ENCODE results near the gene UTRN. TPM values are rescaled to one million over a fixed set of nuclear protein-coding genes. Genes with fewer than 3 reads are reported as not detected.
A peak's percentile ranks its signal among the peaks of the same experiment; 100 is the strongest.

The UTRN gene
- total RNA-seq, 1 donor: 132 TPM

DNA sequence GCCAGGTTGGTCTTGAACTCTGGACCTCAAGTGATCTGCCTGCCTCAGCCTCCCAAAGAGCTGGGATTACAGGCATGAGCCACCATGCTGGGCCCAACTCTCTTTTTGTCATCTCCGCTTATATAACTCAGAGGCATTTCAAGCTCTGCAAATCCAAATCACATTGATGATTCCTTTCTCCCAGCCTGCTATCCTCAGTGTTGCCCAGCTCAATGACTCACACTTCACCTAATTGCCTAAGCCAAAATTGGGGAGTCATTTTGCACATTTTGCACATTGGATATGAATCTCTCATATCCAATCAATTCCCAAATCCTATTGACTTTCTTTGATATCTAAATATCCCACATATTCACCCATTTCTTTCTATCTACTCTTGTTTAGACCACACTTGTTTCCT, 3.9 kb downstream of the UTRN start:
- no peak for TF ChIP-seq CTCF (IDR thresholded peaks at IDR 0.05; ENCODE audit: insufficient read depth, low read depth, low read length)
- H3K4me3 ChIP-seq (ENCODE audit: low read depth, low read length): no peak overlapping the region
- DNase-seq (ENCODE audit: low read depth): no peak

- no peak for DNase-seq (ENCODE audit: low read depth)
- no peak for TF ChIP-seq CTCF (IDR thresholded peaks at IDR 0.05; ENCODE audit: insufficient read depth, low read depth, low read length)
- H3K4me3 ChIP-seq (ENCODE audit: low read depth, low read length): no peak overlapping the region
Measured at GRCh38 chr6:144292372-144292771, 7.2 kb downstream of the UTRN start.

- TF ChIP-seq CTCF (IDR thresholded peaks at IDR 0.05; ENCODE audit: insufficient read depth, low read depth, low read length): no peak
- DNase-seq (ENCODE audit: low read depth): peak; percentile 68
- H3K4me3 ChIP-seq (ENCODE audit: low read depth, low read length): no peak overlapping the region
Measured at GRCh38 chr6:144294016-144294415, 8.9 kb downstream of the UTRN start.

GRCh38 chr6:144295211-144295610, 10.1 kb downstream of the UTRN start:
- H3K4me3 ChIP-seq (ENCODE audit: low read depth, low read length): no peak overlapping the region
- no peak for TF ChIP-seq CTCF (IDR thresholded peaks at IDR 0.05; ENCODE audit: insufficient read depth, low read depth, low read length)
- no peak for DNase-seq (ENCODE audit: low read depth)

- no peak for DNase-seq (ENCODE audit: low read depth)
- TF ChIP-seq CTCF (IDR thresholded peaks at IDR 0.05; ENCODE audit: insufficient read depth, low read depth, low read length): no peak
- no peak overlapping the region for H3K4me3 ChIP-seq (ENCODE audit: low read depth, low read length)
Measured at GRCh38 chr6:144295981-144296767, 11.0 kb downstream of the UTRN start.

DNA sequence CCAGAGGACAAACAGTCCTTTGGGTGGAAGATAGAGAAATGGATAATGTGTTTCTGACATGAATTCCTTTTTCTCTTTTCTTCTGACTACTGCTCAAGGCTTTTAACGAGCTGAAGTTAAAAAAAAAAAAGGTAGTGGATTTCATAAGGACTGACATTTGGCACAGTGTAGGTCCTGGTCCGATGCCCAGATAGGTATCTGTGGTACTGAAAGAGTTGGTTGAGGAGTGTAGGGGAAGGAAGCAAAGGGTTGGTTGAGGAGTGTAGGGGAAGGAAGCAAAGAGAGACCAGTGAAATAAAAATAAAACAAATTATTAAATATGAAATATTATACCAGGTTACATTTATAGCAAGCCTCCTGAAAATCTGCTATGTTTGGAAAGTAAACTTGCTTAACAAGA, 11.8 kb downstream of the UTRN start:
- no peak for DNase-seq (ENCODE audit: low read depth)
- H3K4me3 ChIP-seq (ENCODE audit: low read depth, low read length): no peak overlapping the region
- TF ChIP-seq CTCF (IDR thresholded peaks at IDR 0.05; ENCODE audit: insufficient read depth, low read depth, low read length): no peak
